NB4 (cell line): ENCODE measurements around the gene GRAMD4.

Experiments
- DNase-seq: peaks from one replicate; pipeline ENCODE4 v3.0.0; 2010; ENCODE audit warnings: low read depth
- H3K4me3 ChIP-seq: one replicate; pipeline ENCODE4 v1.5.1; 2011; ENCODE audit warnings: mild to moderate bottlenecking, low read depth, low read length, moderate library complexity
- MYC ChIP-seq: IDR thresholded peaks from 2 replicates; pipeline ENCODE4 v1.6.1; 2011; ENCODE audit warnings: low read depth, low read length
- POLR2A ChIP-seq: IDR thresholded peaks from 2 replicates; pipeline ENCODE4 v1.6.1; 2011; ENCODE audit warnings: mild to moderate bottlenecking; ENCODE audit not compliant: insufficient read length; ENCODE audit errors: extremely low read depth
- TF ChIP-seq, protein P1 (sequence below): IDR thresholded peaks from 2 replicates; pipeline ENCODE4 v1.6.1; 2011; ENCODE audit warnings: low read depth, low read length
- TF ChIP-seq, protein P2 (sequence below): IDR thresholded peaks from one replicate; pipeline ENCODE4 v1.5.1; 2012; ENCODE audit warnings: low read depth, low read length

GRAMD4 gene

DNA sequence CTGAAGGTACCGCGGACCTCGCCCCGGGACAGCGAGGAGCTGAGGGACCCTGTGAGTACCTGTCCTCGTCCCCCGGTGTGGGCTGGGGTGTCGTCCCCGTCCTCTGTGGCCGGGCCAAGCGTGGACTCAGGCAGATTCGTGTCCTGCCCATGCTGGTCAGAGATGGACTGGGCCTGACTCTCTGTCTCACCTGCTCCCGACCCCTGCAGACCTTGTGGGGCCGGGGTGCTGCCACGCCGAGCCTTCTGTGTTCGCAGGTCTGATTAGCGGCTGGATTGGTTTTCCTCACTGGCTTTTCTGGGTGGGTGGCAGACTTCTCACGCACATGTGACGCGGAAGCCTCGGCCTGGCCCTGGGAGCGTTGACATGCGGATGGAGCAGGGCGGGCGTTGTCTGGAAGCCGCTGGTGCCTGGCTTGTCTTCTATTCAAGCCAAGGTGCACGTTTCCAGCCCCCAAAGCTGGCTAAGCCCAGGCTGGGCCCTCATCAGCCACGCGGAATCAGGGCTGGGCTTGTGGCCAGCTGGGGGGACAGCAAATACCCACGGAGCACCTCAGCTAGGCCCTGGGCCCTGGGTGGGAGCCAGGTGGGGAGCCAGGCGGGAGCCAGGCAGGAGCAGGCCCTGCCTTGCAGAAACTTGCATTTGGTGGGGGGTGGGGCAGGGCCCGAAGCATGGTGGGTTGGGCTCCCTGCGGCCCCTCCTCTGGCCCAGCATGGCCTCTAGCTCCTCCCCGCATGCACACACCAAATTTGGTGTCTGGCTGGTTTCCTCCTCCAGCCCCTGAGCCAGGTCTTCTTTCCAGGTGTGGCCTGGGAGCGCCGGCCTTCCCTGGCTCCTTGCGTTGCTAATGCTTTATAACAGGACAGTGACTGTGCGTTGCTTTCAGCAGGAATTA, 7.0 kb downstream of the GRAMD4 start:
- TF ChIP-seq MYC = no peak
- TF ChIP-seq, protein P1, sequence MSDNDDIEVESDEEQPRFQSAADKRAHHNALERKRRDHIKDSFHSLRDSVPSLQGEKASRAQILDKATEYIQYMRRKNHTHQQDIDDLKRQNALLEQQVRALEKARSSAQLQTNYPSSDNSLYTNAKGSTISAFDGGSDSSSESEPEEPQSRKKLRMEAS = no peak
- H3K4me3 ChIP-seq = no peak overlapping the region
- DNase-seq = no peak

DNA sequence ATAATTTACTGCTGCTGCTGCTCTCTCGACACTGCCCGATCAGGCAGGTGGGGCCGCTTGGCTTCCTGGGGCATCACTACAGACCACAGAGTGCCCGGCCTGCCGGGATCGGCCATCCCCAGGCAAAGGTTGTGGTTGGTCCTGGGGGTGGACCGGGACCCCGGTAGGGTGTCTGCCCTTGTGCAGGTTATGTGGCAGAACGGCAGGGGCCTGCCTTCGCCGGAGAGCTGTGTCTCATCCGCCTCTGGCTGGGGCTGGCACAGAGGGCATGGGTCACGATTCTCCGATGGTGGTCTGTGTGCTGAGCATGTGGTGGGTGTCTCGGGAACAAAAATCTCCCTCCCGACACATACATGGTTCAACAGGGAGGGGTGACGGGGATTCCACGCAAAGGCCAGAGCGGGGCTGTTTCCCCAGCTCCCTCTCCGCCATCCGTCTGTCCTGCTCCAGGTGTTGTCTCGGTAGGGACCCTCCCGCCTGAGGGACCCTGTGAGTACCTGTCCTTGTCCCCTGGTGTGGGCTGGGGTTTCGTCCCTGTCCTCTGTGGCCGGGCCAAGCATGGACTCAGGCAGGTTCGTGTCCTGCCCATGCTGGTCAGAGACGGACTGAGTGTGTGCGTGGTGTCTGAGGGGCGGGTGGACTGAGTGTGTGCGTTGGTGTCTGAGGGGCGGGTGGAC, 7.8 kb downstream of the GRAMD4 start:
- no peak for TF ChIP-seq POLR2A
- no peak for TF ChIP-seq MYC
- TF ChIP-seq, protein P2, sequence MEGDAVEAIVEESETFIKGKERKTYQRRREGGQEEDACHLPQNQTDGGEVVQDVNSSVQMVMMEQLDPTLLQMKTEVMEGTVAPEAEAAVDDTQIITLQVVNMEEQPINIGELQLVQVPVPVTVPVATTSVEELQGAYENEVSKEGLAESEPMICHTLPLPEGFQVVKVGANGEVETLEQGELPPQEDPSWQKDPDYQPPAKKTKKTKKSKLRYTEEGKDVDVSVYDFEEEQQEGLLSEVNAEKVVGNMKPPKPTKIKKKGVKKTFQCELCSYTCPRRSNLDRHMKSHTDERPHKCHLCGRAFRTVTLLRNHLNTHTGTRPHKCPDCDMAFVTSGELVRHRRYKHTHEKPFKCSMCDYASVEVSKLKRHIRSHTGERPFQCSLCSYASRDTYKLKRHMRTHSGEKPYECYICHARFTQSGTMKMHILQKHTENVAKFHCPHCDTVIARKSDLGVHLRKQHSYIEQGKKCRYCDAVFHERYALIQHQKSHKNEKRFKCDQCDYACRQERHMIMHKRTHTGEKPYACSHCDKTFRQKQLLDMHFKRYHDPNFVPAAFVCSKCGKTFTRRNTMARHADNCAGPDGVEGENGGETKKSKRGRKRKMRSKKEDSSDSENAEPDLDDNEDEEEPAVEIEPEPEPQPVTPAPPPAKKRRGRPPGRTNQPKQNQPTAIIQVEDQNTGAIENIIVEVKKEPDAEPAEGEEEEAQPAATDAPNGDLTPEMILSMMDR = no peak
- no peak overlapping the region for H3K4me3 ChIP-seq
- DNase-seq = no peak

DNA sequence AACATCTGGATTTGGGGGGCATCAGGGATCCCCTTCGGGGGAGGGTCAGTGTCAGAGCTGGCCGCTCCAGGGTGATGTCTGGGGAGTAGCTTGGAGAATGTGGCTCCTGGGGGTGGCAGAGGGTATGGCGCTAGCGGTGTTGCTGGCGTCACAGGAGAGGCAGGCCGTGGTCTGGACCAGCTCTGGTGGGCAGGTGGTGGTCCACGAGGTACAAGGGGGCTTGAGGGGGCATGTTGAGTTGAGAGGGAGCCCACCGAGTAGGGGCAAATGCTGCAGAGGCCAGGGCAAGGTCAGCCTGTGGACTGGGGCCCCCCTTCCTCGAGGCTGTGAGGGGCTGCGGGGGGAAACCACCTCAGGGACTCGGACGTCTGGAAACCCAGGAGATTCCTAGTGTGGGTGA, 8.6 kb downstream of the GRAMD4 start:
- no peak for DNase-seq
- no peak overlapping the region for H3K4me3 ChIP-seq
- TF ChIP-seq MYC = no peak
- TF ChIP-seq, protein P2 = no peak
- TF ChIP-seq, protein P1 = no peak
- TF ChIP-seq POLR2A = no peak

DNA sequence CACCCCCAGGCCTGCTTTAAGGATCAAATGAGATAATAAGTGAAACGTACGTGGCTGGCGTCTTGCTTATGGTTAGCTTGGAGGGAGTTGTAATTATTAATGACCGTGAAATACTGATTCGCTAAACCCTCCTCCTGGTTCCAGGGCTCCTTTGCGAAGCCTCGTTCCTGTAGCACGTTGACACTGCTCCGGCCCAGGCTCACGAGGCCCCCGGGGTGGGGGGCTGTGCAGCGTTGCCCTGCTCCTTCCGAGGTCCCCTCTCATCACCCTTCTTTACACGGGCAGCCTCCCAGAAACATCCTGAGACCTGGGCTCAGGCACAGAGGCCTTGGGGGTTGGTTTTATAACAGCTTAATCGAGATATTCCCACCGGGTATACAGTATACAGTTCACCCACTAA, 9.1 kb downstream of the GRAMD4 start:
- no peak overlapping the region for H3K4me3 ChIP-seq
- DNase-seq = no peak
- TF ChIP-seq MYC (no peak), POLR2A (no peak)
- TF ChIP-seq, protein P2 = no peak
- TF ChIP-seq, protein P1 = no peak

DNA sequence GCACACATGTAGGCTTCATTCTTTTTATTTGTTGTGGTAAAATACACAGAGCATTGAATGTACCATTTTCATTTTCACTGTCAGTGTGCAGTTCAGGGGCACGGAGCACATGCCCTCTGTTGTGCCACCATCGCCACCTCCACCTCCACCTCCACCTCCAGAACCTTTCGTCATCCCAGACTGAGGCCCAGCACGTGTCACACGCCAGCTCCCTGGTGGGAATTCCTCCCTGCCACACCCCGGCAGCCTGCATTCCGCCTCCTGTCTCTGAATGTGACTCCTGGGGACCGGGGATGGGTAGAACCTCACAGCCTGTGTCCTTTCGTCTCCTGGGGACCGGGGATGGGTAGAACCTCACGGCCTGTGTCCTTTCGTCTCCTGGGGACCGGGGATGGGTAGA, 10.9 kb downstream of the GRAMD4 start:
- TF ChIP-seq, protein P1 = no peak
- TF ChIP-seq MYC = no peak
- no peak for TF ChIP-seq POLR2A
- TF ChIP-seq, protein P2 = no peak
- no peak for DNase-seq
- no peak overlapping the region for H3K4me3 ChIP-seq

DNA sequence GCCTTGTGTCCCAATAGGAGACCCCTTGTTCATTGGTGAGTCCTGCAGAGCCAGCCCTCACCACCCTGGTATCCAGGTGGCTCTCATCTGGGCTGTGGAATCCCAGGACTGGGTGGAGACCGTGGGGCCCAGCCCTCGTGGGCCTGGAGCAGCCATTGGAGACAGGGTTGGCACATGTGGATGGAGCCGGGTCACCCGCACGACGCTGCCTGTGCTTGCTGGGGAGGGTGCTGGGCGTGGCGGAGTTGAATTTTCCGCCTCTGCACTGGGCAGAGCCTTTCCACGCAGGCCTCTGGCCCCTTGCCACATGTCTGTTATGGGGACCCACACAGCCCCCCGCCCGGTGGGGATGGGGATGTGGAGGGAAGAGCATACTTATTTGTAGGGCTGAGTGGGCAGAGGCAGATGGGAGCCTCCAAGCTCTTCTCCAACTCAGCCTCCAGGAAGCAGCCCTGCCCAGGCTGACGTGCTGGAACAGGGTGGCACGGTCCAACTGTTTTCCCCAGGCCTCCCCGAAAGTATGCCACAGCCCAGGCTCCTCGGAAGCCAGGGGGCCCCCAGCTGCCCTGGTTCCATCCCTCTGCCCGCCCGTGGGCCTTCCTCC, 12.6 kb downstream of the GRAMD4 start:
- no peak for DNase-seq
- TF ChIP-seq MYC = no peak
- TF ChIP-seq POLR2A = no peak
- no peak overlapping the region for H3K4me3 ChIP-seq
